HG03439 (cell line): ENCODE data around the gene SLC4A3.

ENCODE experiments used
- ATAC-seq: cut with Tn5 transposase; IDR thresholded peaks from one replicate; pipeline ENCODE4 v1.9.1; 2021; ENCODE audit warnings: mild to moderate bottlenecking, moderate library complexity; ENCODE audit not compliant: unreplicated experiment

Gene SLC4A3

GRCh38 chr2:219611866-219612576 lies 15.4 kb upstream of the SLC4A3 start:
- no peak for ATAC-seq

DNA sequence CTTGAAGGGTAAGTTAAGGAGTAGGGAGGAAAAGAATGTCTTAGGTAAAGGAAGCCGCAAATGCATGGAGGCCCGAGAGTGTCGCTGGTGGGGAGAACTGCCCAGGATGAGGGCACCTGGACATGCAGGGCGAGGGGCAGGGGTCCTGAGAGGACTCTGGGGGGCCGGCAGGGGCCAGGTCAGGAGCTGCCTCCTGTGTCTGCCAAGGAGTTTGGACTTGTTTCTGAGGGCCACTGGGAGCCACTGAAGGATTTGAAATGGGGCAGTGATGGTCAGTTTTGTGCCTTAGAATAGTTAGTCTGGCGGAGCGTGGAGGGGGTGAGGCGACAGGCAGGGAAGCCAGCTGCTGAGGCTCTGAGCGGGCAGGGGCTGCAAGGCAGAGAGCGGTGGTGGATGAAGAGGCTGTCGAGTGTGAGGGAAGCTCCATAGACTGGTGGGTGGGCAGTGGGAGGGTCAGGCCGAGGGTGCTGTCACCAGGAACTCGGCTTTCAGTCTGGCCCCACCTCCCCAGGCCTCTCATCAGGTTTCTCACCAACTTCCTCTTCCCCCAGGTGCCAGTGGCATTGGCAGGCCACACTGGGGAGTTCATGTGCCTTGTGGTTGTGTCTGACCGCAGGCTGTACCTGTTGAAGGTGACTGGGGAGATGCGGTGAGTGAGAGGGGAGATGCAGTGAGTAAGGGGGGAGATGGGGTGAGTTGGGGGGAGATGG lies 14.7 kb upstream of the SLC4A3 start:
- no peak for ATAC-seq

DNA sequence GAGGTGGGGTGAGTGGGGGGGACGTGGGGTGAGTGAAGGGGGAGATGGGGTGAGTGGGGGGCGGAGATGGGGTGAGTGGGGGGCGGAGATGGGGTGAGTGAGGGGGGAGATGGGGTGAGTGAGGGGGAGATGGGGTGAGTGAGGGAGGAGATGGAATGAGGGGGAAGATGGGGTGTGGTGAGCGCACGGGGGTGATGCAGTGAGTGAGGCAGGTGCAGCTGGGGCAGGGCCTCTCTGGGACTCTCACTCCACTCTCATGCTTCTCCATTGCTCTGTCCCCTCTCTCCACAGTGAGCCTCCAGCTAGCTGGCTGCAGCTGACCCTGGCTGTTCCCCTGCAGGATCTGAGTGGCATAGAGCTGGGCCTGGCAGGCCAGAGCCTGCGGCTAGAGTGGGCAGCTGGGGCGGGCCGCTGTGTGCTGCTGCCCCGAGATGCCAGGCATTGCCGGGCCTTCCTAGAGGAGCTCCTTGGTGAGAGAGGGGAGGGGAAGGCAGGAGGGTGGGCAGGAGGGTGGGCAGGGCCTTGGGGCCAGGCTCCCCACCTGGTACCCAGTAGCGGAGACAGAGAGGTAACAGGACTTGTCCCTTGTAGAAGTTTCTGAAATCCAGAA lies 13.9 kb upstream of the SLC4A3 start:
- no peak for ATAC-seq

GRCh38 chr2:219614076-219614860 lies 13.2 kb upstream of the SLC4A3 start:
- ATAC-seq, result no peak

DNA sequence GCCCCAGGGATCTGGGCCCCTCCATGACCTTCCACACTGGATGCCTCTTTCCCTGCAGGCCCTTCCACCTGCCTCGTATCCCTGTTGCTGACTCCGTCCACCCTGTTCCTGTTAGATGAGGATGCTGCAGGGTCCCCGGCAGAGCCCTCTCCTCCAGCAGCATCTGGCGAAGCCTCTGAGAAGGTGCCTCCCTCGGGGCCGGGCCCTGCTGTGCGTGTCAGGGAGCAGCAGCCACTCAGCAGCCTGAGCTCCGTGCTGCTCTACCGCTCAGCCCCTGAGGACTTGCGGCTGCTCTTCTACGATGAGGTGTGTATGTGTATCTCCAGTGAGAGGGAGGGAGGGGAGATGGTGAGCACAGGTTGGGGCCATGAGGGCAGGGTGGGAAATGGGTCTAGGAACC lies 12.4 kb upstream of the SLC4A3 start:
- ATAC-seq, result no peak

GRCh38 chr2:219615894-219616293 lies 11.5 kb upstream of the SLC4A3 start:
- ATAC-seq, result no peak

DNA sequence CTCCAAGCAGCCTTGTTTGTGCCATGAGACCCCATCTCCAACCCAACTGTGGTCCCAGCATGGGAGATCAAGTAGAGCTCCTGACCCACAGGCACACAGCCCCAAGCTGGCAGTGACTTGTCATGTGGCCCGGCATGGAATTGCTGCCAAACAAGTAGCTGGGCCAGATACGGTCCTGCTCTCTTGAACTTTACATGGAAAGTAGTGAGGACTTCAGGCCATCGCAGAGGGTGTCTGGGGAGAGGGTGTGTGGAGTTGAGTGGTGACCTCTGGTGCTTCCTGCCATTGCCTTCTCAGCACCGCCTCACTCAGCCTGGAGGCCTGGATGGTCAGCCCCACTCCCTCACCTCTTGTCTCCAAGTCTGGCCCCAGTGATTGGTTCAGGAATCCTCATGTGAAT lies 10.9 kb upstream of the SLC4A3 start:
- no peak for ATAC-seq

DNA sequence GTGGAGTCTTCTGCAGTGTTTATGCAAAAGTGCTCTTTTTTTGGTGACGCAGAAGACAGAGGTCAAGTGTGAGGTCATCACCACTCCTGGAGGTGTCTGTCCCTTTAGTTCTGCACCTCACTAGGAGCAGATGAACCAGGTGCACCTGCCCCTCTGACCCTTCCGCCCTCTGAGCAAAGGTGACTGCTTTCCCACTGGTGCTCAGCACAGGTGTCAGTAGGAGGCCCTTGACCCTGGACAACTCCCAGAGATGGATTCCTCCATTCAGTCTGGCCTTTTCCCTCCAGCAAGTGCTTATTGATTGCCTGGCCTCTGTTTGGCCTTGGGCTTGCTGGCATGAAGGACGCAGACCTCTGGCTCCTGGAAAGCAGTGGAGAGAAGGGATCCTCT lies 8.7 kb upstream of the SLC4A3 start:
- no peak for ATAC-seq

DNA sequence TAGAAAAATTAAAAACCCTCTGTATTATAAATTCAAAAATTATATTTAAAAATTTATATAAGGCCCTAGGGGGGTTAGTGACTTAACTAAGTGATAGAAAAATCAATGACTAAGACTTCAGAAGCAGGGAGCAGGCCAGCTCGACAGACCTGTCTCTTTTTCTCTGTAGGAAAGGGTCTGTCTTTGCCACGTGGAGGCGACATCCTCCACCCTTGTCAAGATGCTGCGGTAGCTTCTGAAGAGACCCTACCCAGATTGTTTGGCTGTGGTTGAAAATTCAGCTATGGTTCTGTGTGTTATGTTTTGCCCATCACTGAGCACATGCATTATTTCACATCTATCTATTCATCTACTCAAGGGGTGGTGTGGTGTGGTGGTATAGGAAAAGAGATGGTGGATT lies 8.2 kb upstream of the SLC4A3 start:
- no peak for ATAC-seq

GRCh38 chr2:219620546-219620945 lies 6.9 kb upstream of the SLC4A3 start:
- ATAC-seq, result no peak

DNA sequence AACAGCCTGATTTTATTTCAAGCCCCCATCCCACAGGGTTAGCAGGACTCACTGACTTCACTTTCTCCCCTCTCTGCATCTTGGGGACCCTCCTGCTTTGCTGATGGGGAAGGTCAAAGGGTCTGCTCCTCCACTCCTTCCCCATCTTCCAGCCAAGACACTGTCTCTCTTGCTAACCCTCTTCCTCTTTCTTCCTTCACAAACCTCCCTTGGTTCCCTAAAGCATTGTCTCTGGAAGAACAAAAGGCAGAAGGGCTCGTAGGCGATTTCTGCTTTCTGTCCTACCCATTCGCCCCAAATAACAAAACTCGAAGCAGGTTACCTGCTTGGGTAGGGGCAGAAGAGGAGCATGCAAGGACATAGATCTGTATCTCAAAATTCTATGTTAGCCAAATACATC lies 5.5 kb upstream of the SLC4A3 start:
- no peak for ATAC-seq

GRCh38 chr2:219622472-219622871 lies 5.0 kb upstream of the SLC4A3 start:
- no peak for ATAC-seq

DNA sequence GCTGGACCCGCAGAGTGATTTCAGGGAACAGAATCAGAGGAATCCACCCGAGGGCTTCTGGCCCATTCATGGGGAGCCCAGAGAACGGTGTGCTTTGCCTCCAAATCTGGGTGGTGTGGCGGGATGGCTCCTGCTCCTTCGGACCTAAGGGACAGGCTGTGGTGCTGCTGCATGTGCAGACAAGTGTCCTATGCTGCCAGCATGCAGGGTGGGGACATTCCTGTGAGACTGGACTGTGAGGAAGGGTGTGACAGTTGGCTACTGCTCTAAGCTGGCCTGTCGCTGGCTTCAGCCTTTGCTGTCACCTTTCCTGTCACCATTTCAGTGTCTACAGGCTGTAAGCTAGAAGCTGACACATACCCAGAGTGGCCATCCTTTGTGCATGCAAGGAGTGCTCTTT lies 2.9 kb upstream of the SLC4A3 start:
- no peak for ATAC-seq

GRCh38 chr2:219625179-219625578 lies 2.3 kb upstream of the SLC4A3 start:
- ATAC-seq, result no peak

- ATAC-seq, result no peak
Measured at GRCh38 chr2:219626540-219626939, 890 bp upstream of the SLC4A3 start.

GRCh38 chr2:219628235-219628985 lies 980 bp downstream of the SLC4A3 start:
- ATAC-seq, result no peak

- no peak for ATAC-seq
Measured at GRCh38 chr2:219628986-219629901, 1.8 kb downstream of the SLC4A3 start.

DNA sequence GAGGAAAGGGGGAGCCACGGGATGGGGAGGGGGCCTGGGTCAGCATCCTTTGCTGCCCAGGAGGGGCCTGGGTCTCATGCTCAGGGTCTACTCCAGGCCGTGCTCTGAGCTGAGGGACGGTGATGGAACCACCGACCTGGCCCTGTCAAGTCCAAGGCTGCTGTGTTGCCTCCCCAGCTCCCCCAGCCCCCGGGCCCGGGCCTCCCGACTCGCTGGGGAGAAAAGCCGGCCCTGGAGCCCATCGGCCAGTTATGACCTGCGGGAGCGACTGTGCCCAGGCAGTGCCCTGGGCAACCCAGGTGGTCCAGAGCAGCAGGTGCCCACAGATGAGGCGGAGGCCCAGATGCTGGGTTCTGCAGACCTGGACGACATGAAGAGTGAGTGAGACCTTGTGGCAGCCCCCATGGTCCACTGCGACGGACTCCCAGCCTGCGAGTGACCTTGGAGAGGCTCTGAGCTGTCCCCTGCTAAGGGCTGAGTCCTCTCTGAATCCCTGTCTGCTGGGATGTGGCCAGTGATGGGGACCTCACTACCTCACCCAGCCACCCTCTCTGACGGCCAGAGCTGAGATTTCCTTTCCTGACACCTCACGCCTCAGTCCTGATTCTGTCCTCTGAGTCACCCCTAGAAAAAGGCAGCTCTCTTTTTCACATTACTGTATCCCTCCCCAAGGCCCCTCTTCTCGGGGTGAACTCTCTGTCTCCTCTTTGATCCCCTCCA lies 2.7 kb downstream of the SLC4A3 start:
- ATAC-seq, result no peak

GRCh38 chr2:219630770-219631405 lies 3.5 kb downstream of the SLC4A3 start:
- ATAC-seq, result no peak
